Measurements from ENCODE around the gene FAM20A.

FAM20A gene

GRCh38 chr17:68610554-68610953 lies 9.4 kb upstream of the FAM20A start:
- DNase-seq (ENCODE audit: low spot score): no peak

- no peak for DNase-seq (ENCODE audit: low spot score)
These were observed 7.5 kb upstream of the FAM20A start for GRCh38 chr17:68608515-68609130.

- no peak for DNase-seq (ENCODE audit: low spot score)
These were observed 5.5 kb upstream of the FAM20A start for GRCh38 chr17:68606451-68607307.

GRCh38 chr17:68605914-68606313 lies 4.7 kb upstream of the FAM20A start:
- DNase-seq (ENCODE audit: low spot score): no peak

- no peak for DNase-seq (ENCODE audit: low spot score)
These were observed 2.5 kb upstream of the FAM20A start for GRCh38 chr17:68603656-68604055.

GRCh38 chr17:68603027-68603426 lies 1.9 kb upstream of the FAM20A start:
- DNase-seq (ENCODE audit: low spot score): no peak

- no peak for DNase-seq (ENCODE audit: low spot score)
These were observed 1.1 kb upstream of the FAM20A start for GRCh38 chr17:68602289-68602688.

GRCh38 chr17:68601565-68602288 lies 560 bp upstream of the FAM20A start:
- no peak for DNase-seq (ENCODE audit: low spot score)

- peak; percentile 60 for DNase-seq (ENCODE audit: low spot score)
These were observed 868 bp downstream of the FAM20A start for GRCh38 chr17:68600067-68600930.

- DNase-seq (ENCODE audit: low spot score): no peak
These were observed 1.6 kb downstream of the FAM20A start for GRCh38 chr17:68599552-68600066.

GRCh38 chr17:68599091-68599490 lies 2.1 kb downstream of the FAM20A start:
- peak; percentile 69 for DNase-seq (ENCODE audit: low spot score)

GRCh38 chr17:68598545-68598961 lies 2.6 kb downstream of the FAM20A start:
- DNase-seq (ENCODE audit: low spot score): no peak

GRCh38 chr17:68598074-68598473 lies 3.1 kb downstream of the FAM20A start:
- no peak for DNase-seq (ENCODE audit: low spot score)

- no peak for DNase-seq (ENCODE audit: low spot score)
These were observed 4.7 kb downstream of the FAM20A start for GRCh38 chr17:68596411-68596945.

GRCh38 chr17:68595986-68596385 lies 5.2 kb downstream of the FAM20A start:
- no peak for DNase-seq (ENCODE audit: low spot score)

GRCh38 chr17:68595496-68595895 lies 5.7 kb downstream of the FAM20A start:
- DNase-seq (ENCODE audit: low spot score): no peak

- DNase-seq (ENCODE audit: low spot score): no peak
These were observed 6.6 kb downstream of the FAM20A start for GRCh38 chr17:68594552-68594951.

GRCh38 chr17:68592682-68593641 lies 8.2 kb downstream of the FAM20A start:
- no peak for DNase-seq (ENCODE audit: low spot score)

GRCh38 chr17:68592009-68592408 lies 9.2 kb downstream of the FAM20A start:
- no peak for DNase-seq (ENCODE audit: low spot score)

GRCh38 chr17:68591583-68591982 lies 9.6 kb downstream of the FAM20A start:
- DNase-seq (ENCODE audit: low spot score): no peak

All from GM03348 (cell line).